ENCODE measurements around the gene TAC3. TPM values are rescaled to one million over a fixed set of nuclear protein-coding genes. Genes with fewer than 3 reads are reported as not detected.

TAC3 gene
- total RNA-seq, 3 donors from 2014 or later: not detected

DNA sequence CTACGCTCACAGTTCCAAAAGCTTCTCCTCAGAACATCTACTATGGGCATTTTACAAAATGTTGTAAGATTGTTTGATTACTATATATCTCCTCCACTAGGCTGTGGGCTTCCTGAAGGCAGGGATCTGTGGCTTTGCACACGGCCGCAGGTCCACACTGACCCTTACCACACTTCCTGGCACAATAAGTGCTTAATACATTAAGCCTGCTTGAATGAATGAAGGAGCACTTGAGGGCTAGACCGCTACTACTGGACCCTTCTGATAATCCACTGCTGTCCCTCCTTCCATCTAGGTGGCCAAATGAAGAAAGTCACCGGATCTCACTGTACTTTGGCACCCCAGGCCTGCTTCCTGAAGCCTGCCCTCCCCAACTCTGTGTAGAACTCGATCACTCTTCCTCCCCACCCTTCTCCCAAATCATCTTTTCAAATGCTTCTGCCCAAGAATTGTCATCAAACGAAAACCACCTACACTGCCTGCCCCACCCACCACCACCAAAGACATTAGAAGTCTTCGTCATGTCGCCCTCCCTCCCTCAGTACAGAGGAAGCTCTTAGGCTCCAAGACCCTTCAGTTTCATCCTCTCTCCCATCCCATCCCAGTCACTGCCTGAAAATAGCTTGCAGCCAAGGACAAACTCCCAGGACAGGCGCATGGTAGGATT is 9.4 kb downstream of the TAC3 start:
- Histone ChIP-seq H3K4me3 (peak overlapping the region; percentile 91 to 98 (median 92)), H3K36me3 (peaks cover 9% of the 10 kb centered on the region), H3K9me3 (no peaks in the 10 kb centered on the region), H3K27me3 (no peaks in the 10 kb centered on the region), H3K27ac (peak overlapping the region in 1 of 2 donors; percentile 82), H3K4me1 (peaks cover 0 to 9% of the 10 kb centered on the region in 2 donors)
- TF ChIP-seq, protein P1, sequence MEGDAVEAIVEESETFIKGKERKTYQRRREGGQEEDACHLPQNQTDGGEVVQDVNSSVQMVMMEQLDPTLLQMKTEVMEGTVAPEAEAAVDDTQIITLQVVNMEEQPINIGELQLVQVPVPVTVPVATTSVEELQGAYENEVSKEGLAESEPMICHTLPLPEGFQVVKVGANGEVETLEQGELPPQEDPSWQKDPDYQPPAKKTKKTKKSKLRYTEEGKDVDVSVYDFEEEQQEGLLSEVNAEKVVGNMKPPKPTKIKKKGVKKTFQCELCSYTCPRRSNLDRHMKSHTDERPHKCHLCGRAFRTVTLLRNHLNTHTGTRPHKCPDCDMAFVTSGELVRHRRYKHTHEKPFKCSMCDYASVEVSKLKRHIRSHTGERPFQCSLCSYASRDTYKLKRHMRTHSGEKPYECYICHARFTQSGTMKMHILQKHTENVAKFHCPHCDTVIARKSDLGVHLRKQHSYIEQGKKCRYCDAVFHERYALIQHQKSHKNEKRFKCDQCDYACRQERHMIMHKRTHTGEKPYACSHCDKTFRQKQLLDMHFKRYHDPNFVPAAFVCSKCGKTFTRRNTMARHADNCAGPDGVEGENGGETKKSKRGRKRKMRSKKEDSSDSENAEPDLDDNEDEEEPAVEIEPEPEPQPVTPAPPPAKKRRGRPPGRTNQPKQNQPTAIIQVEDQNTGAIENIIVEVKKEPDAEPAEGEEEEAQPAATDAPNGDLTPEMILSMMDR (IDR thresholded peaks at IDR 0.05): no peak
- TF ChIP-seq POLR2A (IDR thresholded peaks at IDR 0.05): no peak
- TF ChIP-seq POLR2AphosphoS5 (IDR thresholded peaks at IDR 0.05): no peak
- intact Hi-C loops (cut with DNase I; ENCODE audit: low total_unique reads): no loop called here
- no peak for DNase-seq (ENCODE audit: low spot score in 2 of 2)

DNA sequence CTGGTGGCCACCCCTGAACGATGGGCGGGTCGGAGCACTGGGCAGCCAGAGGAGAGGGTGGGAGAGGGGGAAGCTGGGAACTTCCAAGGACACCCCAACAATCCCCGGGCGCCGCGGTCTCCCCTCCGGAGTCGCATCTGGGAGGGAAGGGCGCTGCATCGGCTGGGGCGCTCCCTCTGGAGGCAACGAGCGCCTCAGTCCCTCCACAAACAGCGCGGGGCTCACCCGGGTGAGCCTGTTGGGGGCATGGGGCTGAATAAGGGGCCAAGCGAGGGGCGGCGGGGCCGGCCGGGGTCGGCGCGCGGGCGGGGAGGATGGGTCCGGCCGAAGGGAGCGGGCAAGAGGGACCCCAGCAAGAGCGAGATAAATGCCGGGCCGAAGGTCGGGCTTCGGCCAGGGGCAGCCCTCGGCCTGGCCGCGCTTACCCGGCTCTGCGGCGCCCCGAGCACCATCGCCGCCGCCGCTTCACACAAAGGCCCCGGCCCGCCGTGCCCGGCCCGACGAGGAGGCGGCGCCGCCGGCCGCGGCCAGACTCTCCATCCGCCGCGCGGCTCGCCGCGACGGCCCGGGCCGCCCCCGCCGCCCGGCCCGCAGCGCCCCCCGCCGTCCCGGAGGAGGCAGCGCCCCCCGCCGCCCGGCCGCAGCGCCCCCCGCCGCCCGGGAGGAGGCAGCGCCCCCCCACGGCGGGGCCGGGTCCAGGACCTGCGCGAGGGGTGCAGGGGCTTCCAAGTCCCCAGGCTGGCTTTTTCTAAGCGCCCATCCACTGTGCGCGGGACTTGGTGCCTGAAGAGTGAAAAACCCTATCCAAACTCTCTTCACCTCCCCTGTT is 10.1 kb downstream of the TAC3 start, which contains the start of gene ZBTB39:
Gene ZBTB39, minus strand, starts transcription at position 567 of the 829 bp plus-strand sequence. CDS start 1,629 bp downstream, outside the sequence.
- Histone ChIP-seq H3K4me3 (peak within 1 kb of the TSS; percentile 91 to 98 (median 92)), H3K36me3 (peaks cover 9% of the 10 kb centered on the region), H3K4me1 (peaks cover 0 to 9% of the 10 kb centered on the region in 2 donors), H3K27ac (peak within 1 kb of the TSS; percentile 80 to 82), H3K9me3 (no peaks in the 10 kb centered on the region), H3K27me3 (no peaks in the 10 kb centered on the region)
- intact Hi-C loops (cut with DNase I; ENCODE audit: low total_unique reads): no loop called here
- DNase-seq (ENCODE audit: low spot score in 2 of 2): peak in 1 of 2 donors; percentile 26
- no peak for TF ChIP-seq POLR2A (IDR thresholded peaks at IDR 0.05)
- TF ChIP-seq POLR2AphosphoS5 (IDR thresholded peaks at IDR 0.05): no peak
- TF ChIP-seq, protein P1 (IDR thresholded peaks at IDR 0.05): peak in 1 of 3 donors; percentile 4

DNA sequence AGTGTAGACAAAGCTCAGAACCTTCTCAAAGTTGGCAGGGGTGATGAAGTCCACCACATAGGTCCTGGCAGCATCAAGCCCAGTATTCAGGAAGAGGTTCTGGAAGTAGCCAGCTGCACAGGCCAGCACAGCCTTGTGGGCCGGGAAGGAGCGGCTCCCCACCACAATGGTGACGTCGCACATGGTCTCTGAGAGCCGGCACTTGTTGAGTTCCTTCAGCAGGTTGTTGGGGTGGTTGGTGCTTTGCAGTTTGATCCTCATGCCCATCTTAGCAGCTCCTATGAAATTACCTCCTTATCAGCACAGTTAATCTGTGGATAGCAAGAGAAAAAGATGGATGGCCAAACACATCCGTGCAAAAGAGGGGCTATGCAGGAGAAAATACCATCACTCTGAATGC is 11.7 kb downstream of the TAC3 start:
- no peaks in the 10 kb centered on the region for H3K27me3 ChIP-seq
- intact Hi-C loops (cut with DNase I; ENCODE audit: low total_unique reads): no loop called here
- H3K4me1 ChIP-seq: peaks cover 0 to 9% of the 10 kb centered on the region in 2 donors
- DNase-seq (ENCODE audit: low spot score in 2 of 2): no peak
- TF ChIP-seq, protein P1 (IDR thresholded peaks at IDR 0.05): no peak
- TF ChIP-seq POLR2AphosphoS5 (IDR thresholded peaks at IDR 0.05): no peak
- TF ChIP-seq POLR2A (IDR thresholded peaks at IDR 0.05): no peak
- H3K27ac ChIP-seq: no peak overlapping the region
- no peaks in the 10 kb centered on the region for H3K9me3 ChIP-seq
- peaks cover 9% of the 10 kb centered on the region for H3K36me3 ChIP-seq
- no peak overlapping the region for H3K4me3 ChIP-seq

DNA sequence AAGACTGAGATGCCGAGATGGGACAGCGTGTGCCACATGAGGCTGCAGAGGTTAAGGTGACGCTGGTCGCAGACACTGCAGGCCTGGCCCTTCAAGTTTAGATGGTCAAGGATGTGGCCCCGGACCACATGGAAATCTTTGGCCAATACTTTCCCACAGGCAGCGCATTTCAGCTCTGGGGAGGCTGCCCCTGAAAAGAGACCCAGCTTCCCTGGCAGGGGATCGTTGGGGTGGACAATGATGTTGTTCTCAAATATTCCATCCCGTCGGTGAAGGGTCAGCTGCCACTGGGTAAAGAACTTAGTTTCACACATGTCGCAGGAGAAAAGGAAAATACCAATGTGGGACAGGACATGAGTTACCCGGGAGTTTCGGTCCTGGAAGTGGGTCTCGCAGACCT is 12.9 kb downstream of the TAC3 start:
- Histone ChIP-seq H3K4me1 (peaks cover 0 to 9% of the 10 kb centered on the region in 2 donors), H3K9me3 (no peaks in the 10 kb centered on the region), H3K4me3 (no peak overlapping the region), H3K27ac (no peak overlapping the region), H3K27me3 (no peaks in the 10 kb centered on the region), H3K36me3 (peaks cover 9% of the 10 kb centered on the region)
- TF ChIP-seq, protein P1 (IDR thresholded peaks at IDR 0.05): no peak
- TF ChIP-seq POLR2A (IDR thresholded peaks at IDR 0.05) (no peak), POLR2AphosphoS5 (IDR thresholded peaks at IDR 0.05) (no peak)
- no peak for DNase-seq (ENCODE audit: low spot score in 2 of 2)
- intact Hi-C loops (cut with DNase I; ENCODE audit: low total_unique reads): no loop called here
